Muscle of leg (tissue), 11 donors: Measurements from ENCODE around the gene ADGRL2. TPM values are rescaled to one million over a fixed set of nuclear protein-coding genes. Genes with fewer than 3 reads are reported as not detected.
"Not testable (repeated sequence)": the region's sequence is repeated elsewhere in the genome, so short reads cannot be mapped to it uniquely, and the experiment has no call there.

Experiments used
- DNase-seq: peaks from one replicate; pipeline ENCODE4 v3.0.0; 2013
- H3K27ac ChIP-seq: one replicate; pipeline ENCODE4 v1.5.1; 2013; ENCODE audit warnings: mild to moderate bottlenecking, low read length, control low read depth
- H3K27me3 ChIP-seq: one replicate; pipeline ENCODE4 v1.6.1; 2013; ENCODE audit warnings: low read length; ENCODE audit not compliant: control insufficient read depth, insufficient read depth
- H3K36me3 ChIP-seq: one replicate; pipeline ENCODE4 v1.6.1; 2013; ENCODE audit warnings: low read length; ENCODE audit not compliant: control insufficient read depth, insufficient read depth
- H3K4me1 ChIP-seq: one replicate; pipeline ENCODE4 v1.6.1; 2013; ENCODE audit warnings: low read length; ENCODE audit not compliant: control insufficient read depth, insufficient read depth
- H3K4me3 ChIP-seq: one replicate; pipeline ENCODE4 v1.5.1; 2013; ENCODE audit warnings: low read length, control low read depth
- H3K9me3 ChIP-seq: replicated peaks from 2 replicates; pipeline ENCODE4 v1.6.1; 2013; ENCODE audit warnings: low read depth, low read length; ENCODE audit not compliant: control insufficient read depth
- WGBS: methylation state at CpG from one replicate; pipeline ENCODE4 v1.1.5; 2013; ENCODE audit warnings: missing lambda C conversion rate; ENCODE audit not compliant: insufficient coverage; 5-methylcytosine and 5-hydroxymethylcytosine counted together
- polyA plus RNA-seq, 8 donors: library from polyadenylated mRNA; unstranded; fragments of 120-200 nt; gene quantifications; one replicate each; pipeline versions ENCODE4 v1.2.1 to v1.2.3, GENCODE V29; 2013; ENCODE audit warnings: inconsistent platforms in 1 of 8, low replicate concordance in 1 of 8; ENCODE audit not compliant: insufficient read length in 8 of 8, insufficient read depth in 1 of 8
- total RNA-seq: library from RNA; stranded (reverse); fragments of 120-200 nt; gene quantifications from one replicate; pipeline ENCODE4 v1.2.4, GENCODE V29; 2013

Gene ADGRL2
- total and polyA plus RNA-seq, 9 donors = 50.2 to 121 (median 76.9) TPM

DNA sequence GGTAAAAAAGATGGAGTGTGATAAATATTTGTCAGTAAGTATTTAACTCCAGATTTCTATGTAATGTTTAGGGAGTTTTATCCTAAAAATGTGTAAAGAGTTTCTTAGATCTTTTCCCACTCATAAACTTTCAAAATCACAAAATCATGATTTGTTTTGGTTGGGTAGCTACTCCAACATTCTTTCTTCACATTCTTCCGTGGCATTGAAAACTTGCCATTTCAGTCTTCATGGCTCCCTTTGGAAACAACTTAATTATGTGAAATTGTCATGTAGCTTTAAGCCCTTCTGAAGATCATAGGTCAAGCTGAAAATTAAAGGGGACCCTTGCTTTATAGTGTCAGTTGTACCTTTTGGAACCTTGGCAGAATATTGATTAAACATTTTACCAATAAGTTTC is 73.2 kb downstream of the ADGRL2 start:
- Histone ChIP-seq H3K9me3 (no peaks in the 10 kb centered on the region), H3K36me3 (no peaks in the 10 kb centered on the region), H3K4me3 (no peak overlapping the region), H3K4me1 (peaks cover 5% of the 10 kb centered on the region), H3K27me3 (no peaks in the 10 kb centered on the region), H3K27ac (no peak overlapping the region)
- no peak for DNase-seq
- WGBS = no CpG with 5 or more reads among the region's 1 CpG

DNA sequence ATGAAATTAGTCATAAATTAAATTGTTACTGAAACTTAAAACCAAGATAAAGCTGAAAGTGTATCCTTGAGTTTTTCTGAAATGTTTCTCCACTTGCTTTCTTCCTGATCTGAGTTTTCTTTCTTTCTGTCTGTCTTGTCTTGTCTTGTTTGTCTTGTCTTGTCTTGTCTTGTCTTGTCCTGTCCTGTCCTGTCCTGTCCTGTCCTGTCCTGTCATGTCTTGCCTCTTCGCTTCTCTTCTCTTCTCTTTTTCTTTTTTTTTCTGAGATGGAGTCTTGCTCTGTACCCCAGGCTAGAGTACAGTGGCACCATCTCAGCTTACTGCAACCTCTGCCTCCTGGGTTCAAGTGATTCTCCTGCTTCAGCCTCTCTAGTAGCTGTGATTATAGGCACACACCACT is 73.7 kb downstream of the ADGRL2 start:
- WGBS = 89% methylated on average over 1 of the region's 1 CpG
- no peaks in the 10 kb centered on the region for H3K36me3 ChIP-seq
- H3K4me1 ChIP-seq = peaks cover 5% of the 10 kb centered on the region
- no peaks in the 10 kb centered on the region for H3K27me3 ChIP-seq
- no peaks in the 10 kb centered on the region for H3K9me3 ChIP-seq
- no peak for DNase-seq
- no peak overlapping the region for H3K4me3 ChIP-seq
- H3K27ac ChIP-seq = no peak overlapping the region

DNA sequence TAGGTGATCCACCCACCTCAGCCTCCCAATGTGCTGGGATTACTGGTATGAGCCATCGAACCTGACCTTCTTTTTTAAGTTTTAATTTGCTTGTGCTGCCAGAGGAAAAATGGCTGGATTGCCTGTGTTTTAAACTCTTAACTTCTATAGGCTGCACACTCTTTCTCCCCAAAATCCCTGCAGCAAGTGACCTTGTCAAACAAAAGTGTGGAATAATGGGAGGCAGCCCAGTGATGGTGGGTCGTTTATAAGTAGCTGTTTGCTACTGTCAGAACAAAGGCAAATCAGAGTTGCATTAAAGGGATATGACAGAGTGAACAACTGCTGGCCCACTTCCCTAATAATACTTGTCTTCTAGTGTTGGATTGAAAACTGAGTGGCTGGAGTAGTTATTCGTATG is 74.2 kb downstream of the ADGRL2 start:
- no peak overlapping the region for H3K27ac ChIP-seq
- no peak for DNase-seq
- H3K9me3 ChIP-seq = no peaks in the 10 kb centered on the region
- peaks cover 5% of the 10 kb centered on the region for H3K4me1 ChIP-seq
- no peaks in the 10 kb centered on the region for H3K36me3 ChIP-seq
- H3K27me3 ChIP-seq = no peaks in the 10 kb centered on the region
- no CpG with 5 or more reads among the region's 3 CpGs for WGBS
- no peak overlapping the region for H3K4me3 ChIP-seq

DNA sequence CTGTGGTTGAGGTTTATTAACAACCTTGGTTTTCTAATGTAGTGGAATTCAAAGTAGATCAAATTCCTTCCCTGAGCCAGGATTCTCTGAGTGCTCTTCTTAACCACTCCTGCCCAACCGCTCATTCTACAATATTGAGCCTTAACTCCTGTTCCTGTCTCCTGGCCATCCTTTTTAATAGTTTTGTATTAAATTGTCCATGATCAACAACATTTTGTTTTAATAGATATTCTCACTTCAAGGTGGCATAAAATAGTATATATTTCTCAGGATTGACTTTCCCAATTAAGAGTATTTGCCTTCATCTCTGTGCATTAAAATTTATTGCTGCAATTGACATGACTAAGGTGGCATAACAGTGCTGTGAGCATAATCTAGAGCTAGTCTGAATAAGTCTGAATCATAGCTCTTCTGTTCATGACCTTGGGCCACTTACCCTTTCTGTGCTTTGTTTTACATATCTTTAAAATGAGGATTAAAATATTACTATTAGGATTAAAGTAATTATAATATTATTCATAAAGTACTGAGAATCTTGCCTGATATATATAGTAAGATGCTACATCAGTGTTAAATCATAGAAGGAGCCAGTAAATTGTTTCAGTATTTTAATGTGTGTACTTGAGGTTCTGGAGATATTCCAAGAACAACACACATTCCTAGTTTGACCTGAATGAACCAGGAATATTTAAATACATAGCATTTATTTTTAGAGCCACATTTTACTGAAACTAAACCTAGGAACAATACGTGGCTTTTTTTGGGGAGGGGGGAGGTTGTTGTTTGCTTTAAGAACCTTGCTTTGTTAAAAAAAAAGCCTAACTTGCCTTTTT is 76.4 kb downstream of the ADGRL2 start:
- Histone ChIP-seq H3K27ac (no peak overlapping the region), H3K27me3 (no peaks in the 10 kb centered on the region), H3K4me3 (no peak overlapping the region), H3K9me3 (no peaks in the 10 kb centered on the region), H3K36me3 (no peaks in the 10 kb centered on the region), H3K4me1 (peaks cover 5% of the 10 kb centered on the region)
- DNase-seq = no peak
- no CpG with 5 or more reads among the region's 2 CpGs for WGBS

DNA sequence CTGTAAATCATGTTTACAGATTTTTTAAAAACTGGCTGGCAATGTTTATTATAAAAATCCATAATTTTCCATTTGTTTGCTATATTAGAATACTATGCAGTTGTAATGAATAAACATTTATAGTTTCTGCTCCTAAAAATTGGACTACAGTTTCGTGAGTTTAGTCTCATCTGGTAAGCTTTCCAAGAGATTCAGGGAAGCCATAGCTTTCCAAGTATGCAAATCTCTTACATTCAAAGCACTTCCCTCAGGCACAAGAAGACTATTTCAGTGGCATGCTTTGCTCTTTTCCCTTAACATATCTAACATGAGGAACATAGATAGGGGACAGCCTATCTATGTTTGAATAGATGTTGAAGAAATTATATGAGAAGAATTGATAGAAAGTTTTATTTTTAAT is 77.2 kb downstream of the ADGRL2 start:
- no CpG with 5 or more reads among the region's 1 CpG for WGBS
- DNase-seq = peak; percentile 48
- H3K9me3 ChIP-seq = no peaks in the 10 kb centered on the region
- no peaks in the 10 kb centered on the region for H3K36me3 ChIP-seq
- no peak overlapping the region for H3K27ac ChIP-seq
- peaks cover 5% of the 10 kb centered on the region for H3K4me1 ChIP-seq
- no peak overlapping the region for H3K4me3 ChIP-seq
- no peaks in the 10 kb centered on the region for H3K27me3 ChIP-seq

DNA sequence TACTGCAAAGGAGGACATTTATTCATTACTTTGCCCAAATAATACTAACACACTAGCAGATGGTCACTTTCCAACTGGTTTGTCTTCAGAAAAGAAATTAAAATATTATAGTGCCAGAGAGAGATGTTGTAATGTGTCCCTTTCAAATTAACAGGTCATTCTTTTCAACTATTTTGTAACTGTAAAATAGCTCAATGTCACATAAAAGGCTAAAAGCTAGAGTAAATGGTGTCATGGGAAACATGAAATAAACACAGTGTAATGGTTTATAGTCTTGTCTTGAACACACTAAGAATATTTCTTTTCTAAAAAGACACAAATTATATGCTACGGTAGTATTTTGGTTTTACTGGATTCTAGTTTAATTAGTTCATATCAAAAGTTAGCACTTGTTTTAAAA is 77.8 kb downstream of the ADGRL2 start:
- WGBS = no CpG with 5 or more reads among the region's 1 CpG
- H3K4me1 ChIP-seq = peaks cover 5% of the 10 kb centered on the region

DNA sequence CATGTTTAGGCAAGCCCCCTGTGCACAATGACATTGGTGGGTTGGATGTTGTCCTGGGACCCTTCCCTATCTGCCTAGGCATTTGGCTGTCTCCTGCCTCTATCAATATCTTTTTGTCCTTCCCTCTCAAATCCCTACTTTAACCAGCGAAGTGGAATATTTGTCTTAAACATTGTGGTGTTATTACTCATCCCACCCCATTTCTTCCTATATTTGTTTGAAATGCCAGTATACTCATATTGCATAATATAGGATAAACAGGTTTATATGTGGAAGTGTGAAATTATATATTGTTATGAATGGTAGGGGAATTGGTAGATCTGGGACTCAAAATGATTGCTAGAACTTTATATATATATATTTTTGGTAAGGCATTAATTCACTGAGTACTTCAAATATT is 80.0 kb downstream of the ADGRL2 start:
- Histone ChIP-seq H3K36me3 (no peaks in the 10 kb centered on the region), H3K4me3 (no peak overlapping the region), H3K4me1 (no peaks in the 10 kb centered on the region), H3K27me3 (no peaks in the 10 kb centered on the region), H3K9me3 (no peaks in the 10 kb centered on the region), H3K27ac (no peak overlapping the region)
- no peak for DNase-seq
- WGBS = no CpG with 5 or more reads among the region's 1 CpG

More for the DNA sequence above, 77.8 kb downstream of the ADGRL2 start:
- Histone ChIP-seq H3K4me3 (no peak overlapping the region), H3K9me3 (no peaks in the 10 kb centered on the region), H3K27ac (no peak overlapping the region), H3K36me3 (no peaks in the 10 kb centered on the region), H3K27me3 (no peaks in the 10 kb centered on the region)
- no peak for DNase-seq

DNA sequence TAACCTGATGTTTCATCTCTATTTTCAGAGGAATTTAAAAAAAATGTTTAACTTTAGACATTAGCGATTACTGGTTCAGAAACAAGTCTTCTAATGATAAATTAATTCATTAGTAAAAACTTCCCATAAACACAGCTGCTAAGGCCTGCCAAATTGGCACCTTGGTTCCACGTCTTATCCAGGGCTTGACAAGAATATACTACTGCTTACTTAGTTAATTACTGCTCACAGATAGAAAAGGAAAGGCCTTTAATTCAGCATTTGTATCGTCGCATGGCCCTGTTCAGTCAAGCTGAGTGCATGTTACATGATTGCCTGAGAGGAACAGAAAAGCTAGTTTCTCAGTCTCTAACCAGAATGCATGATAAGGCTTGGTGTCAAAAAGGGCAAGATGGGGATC is 84.6 kb downstream of the ADGRL2 start:
- Histone ChIP-seq H3K4me3 (no peak overlapping the region), H3K27ac (no peak overlapping the region), H3K36me3 (no peaks in the 10 kb centered on the region), H3K9me3 (no peaks in the 10 kb centered on the region), H3K27me3 (no peaks in the 10 kb centered on the region), H3K4me1 (no peaks in the 10 kb centered on the region)
- WGBS = 92% methylated on average over 2 of the region's 4 CpGs
- DNase-seq = no peak

DNA sequence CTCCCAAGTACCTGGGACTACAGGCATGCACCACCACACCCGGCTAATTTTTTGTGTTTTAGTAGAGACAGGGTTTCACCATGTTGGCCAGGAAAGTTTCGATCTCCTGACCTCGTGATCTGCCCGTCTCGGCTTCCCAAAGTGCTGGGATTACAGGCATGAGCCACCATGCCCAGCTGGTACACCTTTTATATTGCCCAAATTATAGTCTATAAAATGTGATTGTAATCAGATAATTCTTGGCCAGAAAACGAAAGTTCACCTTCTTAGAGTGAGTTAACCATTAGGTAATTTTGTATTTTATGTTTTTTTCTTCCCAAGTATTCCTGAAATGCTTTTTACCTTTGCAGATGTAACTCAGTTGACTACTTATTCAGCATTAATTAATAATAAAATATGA is 85.6 kb downstream of the ADGRL2 start:
- not testable (repeated sequence) for DNase-seq, H3K27me3 ChIP-seq, H3K27ac ChIP-seq, H3K36me3 ChIP-seq, H3K4me3 ChIP-seq, H3K9me3 ChIP-seq, H3K4me1 ChIP-seq
- WGBS = no CpG with 5 or more reads among the region's 6 CpGs

DNA sequence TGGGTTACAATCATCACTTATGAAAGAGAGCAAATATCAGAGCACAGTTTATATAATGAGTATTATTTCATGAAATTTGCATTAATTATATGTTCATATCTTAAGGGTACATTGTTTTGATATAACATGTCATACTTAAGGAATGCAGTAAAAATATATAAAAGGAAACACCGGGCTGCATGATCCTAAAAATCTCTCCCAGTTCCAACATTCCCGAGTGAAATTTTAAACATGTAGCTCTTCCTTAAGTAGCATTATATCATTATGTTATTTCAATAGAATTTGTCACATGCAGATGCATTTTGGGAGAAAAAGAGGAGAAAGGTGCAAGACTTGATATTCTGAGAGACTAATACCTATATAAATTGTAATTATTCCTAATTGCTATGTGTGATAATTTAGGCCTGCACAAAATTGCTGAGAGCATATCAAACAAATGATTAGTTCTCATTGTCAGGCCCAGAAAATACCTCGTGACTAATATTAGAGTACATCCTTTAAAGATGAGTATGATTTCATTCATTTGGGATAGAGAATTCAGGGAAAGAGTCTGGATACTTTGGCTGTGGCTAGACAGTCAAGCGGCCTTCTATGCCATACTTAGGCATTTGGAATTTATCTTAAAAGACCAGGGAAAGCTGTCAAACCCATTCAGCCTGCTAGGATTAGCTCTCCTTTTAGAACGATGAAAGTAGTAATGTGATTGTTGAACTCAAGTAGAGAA is 86.8 kb downstream of the ADGRL2 start:
- Histone ChIP-seq H3K27ac (no peak overlapping the region), H3K9me3 (no peaks in the 10 kb centered on the region), H3K36me3 (peaks cover 3% of the 10 kb centered on the region), H3K4me1 (no peaks in the 10 kb centered on the region), H3K27me3 (no peaks in the 10 kb centered on the region), H3K4me3 (no peak overlapping the region)
- 86% methylated on average over 1 of the region's 5 CpGs for WGBS
- no peak for DNase-seq
